Inflammatory macrophage treated with lipopolysaccharide for 1 hour (primary cell): ENCODE measurements around the gene CABP5.

Experiments used
- DNase-seq, 2 donors: peaks; one replicate each; pipeline ENCODE4 v3.0.0-alpha.2; 2020 to 2022

CABP5 gene

DNA sequence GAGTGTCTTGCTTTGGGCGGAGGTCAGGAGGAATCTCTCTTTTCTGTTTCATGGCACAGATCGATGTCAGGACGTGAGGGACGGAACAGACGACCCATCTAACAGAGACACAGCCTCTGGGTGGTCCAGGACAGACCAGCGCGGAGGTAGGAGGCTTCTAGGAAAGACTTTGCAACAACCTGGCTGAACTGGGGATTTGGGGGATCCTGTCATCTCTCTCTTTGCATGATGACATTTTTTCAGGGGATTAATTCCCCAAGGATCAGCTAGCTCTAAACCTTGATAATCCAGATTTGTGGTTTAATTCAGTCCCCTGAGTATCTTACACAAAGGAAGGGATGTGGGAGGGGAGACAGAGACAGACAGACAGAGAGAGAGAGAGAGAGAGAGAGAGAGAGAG, 14.4 kb downstream of the CABP5 start:
- DNase-seq: no peak

DNA sequence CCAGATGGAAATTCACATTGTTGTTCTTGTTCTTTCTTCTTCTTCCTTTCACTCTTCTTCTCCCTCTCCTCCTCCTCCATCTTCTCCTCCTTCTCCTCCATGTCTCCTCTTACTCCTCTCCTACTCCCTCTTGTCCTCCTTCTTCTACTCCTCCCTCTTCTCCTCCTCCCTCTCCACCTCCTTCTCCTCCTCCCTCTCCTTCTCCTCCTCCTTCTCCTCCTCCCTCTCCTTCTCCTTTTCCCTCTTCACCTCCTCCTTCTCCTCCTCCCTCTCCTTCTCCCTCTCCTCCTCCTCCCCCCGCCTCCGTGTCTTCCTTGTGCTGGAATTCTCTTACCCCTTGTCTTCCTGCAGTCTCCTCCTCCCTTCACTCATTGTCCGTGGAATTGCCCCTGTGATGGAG, 18.4 kb downstream of the CABP5 start:
- DNase-seq: no peak

- DNase-seq: no peak
These were observed 20.4 kb downstream of the CABP5 start for GRCh38 chr19:48023518-48023917.

GRCh38 chr19:48023011-48023410, 20.9 kb downstream of the CABP5 start:
- no peak for DNase-seq

DNA sequence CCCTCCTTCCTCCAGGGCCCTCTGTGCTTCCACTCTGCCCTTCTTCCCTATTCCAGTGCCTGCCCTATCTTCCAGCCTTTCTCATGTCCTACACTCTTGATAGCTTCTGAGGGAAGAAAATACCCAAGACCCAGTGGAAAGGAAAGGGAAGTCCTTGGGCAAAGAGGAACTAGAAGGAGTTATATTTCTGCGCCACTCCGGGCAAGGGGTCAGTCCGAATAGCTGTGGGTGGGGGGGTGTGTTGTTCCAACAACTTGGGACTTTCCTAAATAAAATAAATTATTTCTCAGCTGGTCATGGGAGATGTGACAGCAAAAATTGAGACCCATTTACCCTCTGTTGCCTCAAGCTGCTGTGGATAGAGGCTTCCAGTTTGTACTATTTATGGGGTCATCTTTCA, 23.2 kb downstream of the CABP5 start:
- DNase-seq: peak; percentile 63

GRCh38 chr19:48010932-48011758, 32.7 kb downstream of the CABP5 start:
- DNase-seq: no peak

GRCh38 chr19:48006762-48007161, 37.1 kb downstream of the CABP5 start:
- no peak for DNase-seq

- no peak for DNase-seq
These were observed 39.6 kb downstream of the CABP5 start for GRCh38 chr19:48004236-48004635.

GRCh38 chr19:48000846-48001245, 43.0 kb downstream of the CABP5 start:
- no peak for DNase-seq

DNA sequence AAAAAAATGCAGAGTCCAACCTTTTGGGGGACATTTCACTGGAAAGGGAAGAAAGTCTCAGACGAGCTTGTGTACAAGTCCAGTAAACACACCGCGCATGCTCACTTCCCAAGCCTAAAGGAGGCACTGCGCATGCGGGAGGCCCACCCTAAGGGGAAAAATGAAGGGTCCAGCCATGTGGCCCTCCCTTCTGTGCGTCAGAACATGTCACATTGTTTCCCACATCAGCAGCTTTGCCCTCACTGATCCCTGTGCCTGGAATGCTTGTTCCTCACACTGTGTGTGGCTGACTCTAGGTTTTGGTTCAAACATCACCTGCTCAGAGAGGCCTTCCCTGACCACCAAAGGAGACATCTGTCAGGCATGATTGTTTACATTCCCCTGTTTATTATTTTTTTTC, 45.1 kb downstream of the CABP5 start:
- no peak for DNase-seq

GRCh38 chr19:47996230-47996727, 47.6 kb downstream of the CABP5 start:
- no peak for DNase-seq

GRCh38 chr19:47994209-47994802, 49.6 kb downstream of the CABP5 start, which contains the start of gene ELSPBP1:
ELSPBP1 (plus strand) TSS chr19:47994632; CDS start chr19:48008668, 14,036 bp downstream.
- DNase-seq: no peak

DNA sequence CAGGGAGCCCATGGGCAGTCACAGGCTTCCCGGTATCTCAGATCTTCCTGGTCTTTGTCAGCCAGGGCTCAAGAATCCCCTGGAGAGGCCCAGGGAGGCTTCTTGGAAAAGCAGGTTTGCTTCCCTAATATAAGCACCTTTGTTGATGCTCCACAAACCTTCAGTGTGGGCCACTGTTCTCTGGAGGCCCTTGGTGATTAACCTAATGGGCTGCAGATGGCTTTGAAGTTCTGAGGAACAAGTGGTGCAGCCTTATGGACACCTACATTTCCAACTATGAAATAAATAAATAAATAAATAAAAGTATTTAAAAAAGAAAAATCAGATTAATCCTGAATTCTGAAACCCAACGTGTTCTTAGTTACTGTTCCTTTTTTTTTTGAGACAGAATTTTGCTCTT, 51.8 kb downstream of the CABP5 start, which contains the start of gene BSPH1:
Gene BSPH1 (minus strand): TSS at position 101 of the 400 bp plus-strand sequence. CDS start 89 bp downstream, at position 12.
- DNase-seq: no peak

- DNase-seq: no peak
These were observed 52.6 kb downstream of the CABP5 start for GRCh38 chr19:47991191-47991808.
